ENCODE data around the gene DLG5.

DLG5 gene

GRCh38 chr10:77888356-77888703, 38.2 kb downstream of the DLG5 start:
- H3F3A ChIP-seq (ENCODE audit: low read depth) = no peaks in the 10 kb centered on the region
- H3K4me2 ChIP-seq (ENCODE audit: low read depth, low read length, poor library complexity, severe bottlenecking) = no peak overlapping the region
- H2AFZ ChIP-seq (ENCODE audit: low read length) = no peak overlapping the region
- no peaks in the 10 kb centered on the region for H3K9me3 ChIP-seq (ENCODE audit: insufficient read depth, low read depth, low read length)
- H3K27me3 ChIP-seq (ENCODE audit: insufficient read depth, low read length, poor library complexity, severe bottlenecking) = no peaks in the 10 kb centered on the region
- H3K79me2 ChIP-seq (ENCODE audit: insufficient read depth, low read length) = peaks cover 56% of the 10 kb centered on the region; the same call in 1 of the 2 replicates
- no peak for TF ChIP-seq EZH2phosphoT487 (IDR thresholded peaks at IDR 0.05; ENCODE audit: borderline replicate concordance)
- no peak overlapping the region for H3K4me3 ChIP-seq (ENCODE audit: low read length, poor library complexity, severe bottlenecking)
- no peaks in the 10 kb centered on the region for H4K20me1 ChIP-seq (ENCODE audit: insufficient read depth, low read length, poor library complexity, severe bottlenecking)
- H3K36me3 ChIP-seq (ENCODE audit: insufficient read depth, low read length) = no peaks in the 10 kb centered on the region
- H3K9me2 ChIP-seq (replicated peaks; ENCODE audit: low read depth, low read length) = no peaks in the 10 kb centered on the region
- no peak overlapping the region for H3K9ac ChIP-seq (ENCODE audit: low read depth, low read length, poor library complexity, severe bottlenecking)
- H3K4me1 ChIP-seq (ENCODE audit: insufficient read depth, low read length, poor library complexity, severe bottlenecking) = peaks cover 7% of the 10 kb centered on the region

GRCh38 chr10:77887631-77888355, 38.8 kb downstream of the DLG5 start:
- Histone ChIP-seq H3K9me3 (ENCODE audit: insufficient read depth, low read depth, low read length) (no peaks in the 10 kb centered on the region), H4K20me1 (ENCODE audit: insufficient read depth, low read length, poor library complexity, severe bottlenecking) (no peaks in the 10 kb centered on the region), H3K79me2 (ENCODE audit: insufficient read depth, low read length) (peaks cover 61% of the 10 kb centered on the region; the same call in 1 of the 2 replicates), H3K9ac (ENCODE audit: low read depth, low read length, poor library complexity, severe bottlenecking) (no peak overlapping the region), H3K4me2 (ENCODE audit: low read depth, low read length, poor library complexity, severe bottlenecking) (no peak overlapping the region), H3K4me1 (ENCODE audit: insufficient read depth, low read length, poor library complexity, severe bottlenecking) (peaks cover 7% of the 10 kb centered on the region), H3K4me3 (ENCODE audit: low read length, poor library complexity, severe bottlenecking) (no peak overlapping the region), H3F3A (ENCODE audit: low read depth) (no peaks in the 10 kb centered on the region), H3K27me3 (ENCODE audit: insufficient read depth, low read length, poor library complexity, severe bottlenecking) (no peaks in the 10 kb centered on the region), H2AFZ (ENCODE audit: low read length) (no peak overlapping the region), H3K36me3 (ENCODE audit: insufficient read depth, low read length) (no peaks in the 10 kb centered on the region), H3K9me2 (replicated peaks; ENCODE audit: low read depth, low read length) (no peaks in the 10 kb centered on the region)
- TF ChIP-seq CTCF (conservative IDR thresholded peaks at IDR 0.05; ENCODE audit: low read length) (no peak), EZH2phosphoT487 (IDR thresholded peaks at IDR 0.05; ENCODE audit: borderline replicate concordance) (no peak)

- TF ChIP-seq EZH2phosphoT487 (IDR thresholded peaks at IDR 0.05; ENCODE audit: borderline replicate concordance) (no peak), CTCF (conservative IDR thresholded peaks at IDR 0.05; ENCODE audit: low read length) (no peak)
- no peak overlapping the region for H3K4me3 ChIP-seq (ENCODE audit: low read length, poor library complexity, severe bottlenecking)
- no peaks in the 10 kb centered on the region for H4K20me1 ChIP-seq (ENCODE audit: insufficient read depth, low read length, poor library complexity, severe bottlenecking)
- H3K9ac ChIP-seq (ENCODE audit: low read depth, low read length, poor library complexity, severe bottlenecking) = no peak overlapping the region
- no peaks in the 10 kb centered on the region for H3F3A ChIP-seq (ENCODE audit: low read depth)
- H3K9me2 ChIP-seq (replicated peaks; ENCODE audit: low read depth, low read length) = no peaks in the 10 kb centered on the region
- H3K36me3 ChIP-seq (ENCODE audit: insufficient read depth, low read length) = no peaks in the 10 kb centered on the region
- H3K4me1 ChIP-seq (ENCODE audit: insufficient read depth, low read length, poor library complexity, severe bottlenecking) = peaks cover 7% of the 10 kb centered on the region
- no peak overlapping the region for H2AFZ ChIP-seq (ENCODE audit: low read length)
- no peaks in the 10 kb centered on the region for H3K27me3 ChIP-seq (ENCODE audit: insufficient read depth, low read length, poor library complexity, severe bottlenecking)
- no peak overlapping the region for H3K4me2 ChIP-seq (ENCODE audit: low read depth, low read length, poor library complexity, severe bottlenecking)
- peaks cover 64% of the 10 kb centered on the region; the same call in 1 of the 2 replicates for H3K79me2 ChIP-seq (ENCODE audit: insufficient read depth, low read length)
- no peaks in the 10 kb centered on the region for H3K9me3 ChIP-seq (ENCODE audit: insufficient read depth, low read depth, low read length)
These were observed 39.7 kb downstream of the DLG5 start for GRCh38 chr10:77886795-77887355.

Data from Loucy (cell line).